GM12873 (cell line): Measurements from ENCODE around the gene SELENOI.

Experiments
- CTCF ChIP-seq: IDR thresholded peaks from 2 replicates; pipeline ENCODE4 v1.5.1; 2012; ENCODE audit warnings: low read depth, mild to moderate bottlenecking, moderate library complexity, low read length, control low read depth; ENCODE audit not compliant: insufficient read depth; ENCODE audit errors: missing control alignments

The SELENOI gene

GRCh38 chr2:26345283-26345544 lies 729 bp upstream of the SELENOI start:
- TF ChIP-seq CTCF: no peak

DNA sequence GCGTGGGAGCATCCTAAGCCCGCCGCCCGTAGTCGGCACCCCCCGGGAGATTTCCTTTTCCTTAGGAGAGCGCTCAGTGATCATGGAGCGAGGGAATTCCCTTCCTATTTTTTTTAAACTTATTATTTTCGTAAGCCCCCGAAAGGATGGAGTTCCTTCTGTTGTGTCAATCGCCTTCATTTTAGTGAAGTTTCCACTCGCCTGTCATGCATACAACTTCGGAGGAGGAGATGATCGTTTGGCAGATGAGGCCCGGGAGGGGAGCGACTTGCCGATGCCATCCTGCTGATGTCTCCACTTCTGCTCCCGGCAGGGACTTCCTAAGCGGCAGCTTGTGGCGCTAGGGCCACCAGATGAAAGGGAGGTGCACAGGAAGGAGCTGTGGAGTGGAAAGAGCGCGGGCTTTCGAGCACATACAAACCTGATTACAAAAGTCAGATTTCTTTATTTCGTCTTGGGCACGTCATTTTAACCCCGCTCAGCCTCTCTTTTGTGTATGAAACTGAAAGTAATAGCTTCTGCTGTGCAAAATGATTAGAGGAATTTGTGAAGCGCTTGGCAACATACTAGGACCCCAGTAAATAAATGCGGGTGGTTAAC lies 611 bp downstream of the SELENOI start, which contains the start of gene ADGRF3:
Gene ADGRF3 (minus strand): TSS at position 336 of the 600 bp plus-strand sequence. CDS start 555 bp downstream, outside the sequence.
- TF ChIP-seq CTCF: no peak

- TF ChIP-seq CTCF: no peak
These were observed 1.4 kb downstream of the SELENOI start for GRCh38 chr2:26347286-26347865.

DNA sequence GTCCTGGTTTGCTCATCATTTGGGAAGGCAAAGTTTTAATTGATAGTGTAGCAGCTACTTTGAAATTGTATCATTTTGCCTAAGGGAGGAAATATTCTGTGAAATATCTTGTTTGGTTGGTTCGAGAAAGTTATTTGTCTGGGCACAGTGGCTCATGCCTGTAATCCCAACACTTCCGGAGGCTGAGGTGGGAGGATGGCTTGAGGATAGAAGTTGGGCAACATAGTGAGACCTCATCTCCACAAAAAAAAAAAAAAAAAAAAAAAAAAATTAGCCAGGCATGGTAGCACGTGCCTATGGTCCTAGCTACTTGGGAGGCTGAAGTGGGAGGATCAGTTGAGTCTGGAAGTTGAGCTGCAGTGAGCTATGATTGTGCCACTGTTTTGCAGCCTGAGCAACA lies 3.7 kb downstream of the SELENOI start:
- TF ChIP-seq CTCF: no peak

- TF ChIP-seq CTCF: no peak
These were observed 5.6 kb downstream of the SELENOI start for GRCh38 chr2:26351375-26352090.

GRCh38 chr2:26352892-26353291 lies 6.9 kb downstream of the SELENOI start:
- no peak for TF ChIP-seq CTCF
